ENCODE results near the gene SARS2. TPM values are rescaled to one million over a fixed set of nuclear protein-coding genes. Genes with fewer than 3 reads are reported as not detected.
"Not testable (repeated sequence)": the region's sequence is repeated elsewhere in the genome, so short reads cannot be mapped to it uniquely, and the experiment has no call there.

The SARS2 gene
- total and polyA plus RNA-seq, 12 donors, result 9.1 to 116 (median 35.4) TPM

DNA sequence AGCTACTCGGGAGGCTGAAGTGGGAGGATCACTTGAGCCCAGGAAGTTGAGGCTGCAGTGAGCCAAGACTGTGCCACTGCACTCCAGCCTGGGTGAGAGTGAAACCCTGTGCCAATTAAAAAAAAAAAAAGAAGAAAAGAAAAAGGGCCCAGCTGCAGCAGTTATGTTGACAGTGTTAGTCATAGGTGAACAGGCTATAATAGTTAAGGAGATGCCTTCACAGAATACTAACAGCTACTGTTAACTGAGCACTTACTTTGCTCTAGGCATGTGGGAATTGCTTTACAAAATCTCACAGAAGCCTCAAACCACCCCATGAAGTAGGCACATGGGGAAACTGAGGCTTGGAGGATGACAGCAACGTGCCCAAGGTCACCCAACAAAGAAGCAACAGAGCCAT is 41.1 kb upstream of the SARS2 start:
- TF ChIP-seq POLR2A (IDR thresholded peaks at IDR 0.05) (no peak), CTCF (IDR thresholded peaks at IDR 0.05) (no peak)
- intact Hi-C loops (cut with DNase I), result no loop called here
- H3K36me3 ChIP-seq (replicated peaks in 1 of 2), result no peaks in the 10 kb centered on the region
- no peak overlapping the region for H3K4me3 ChIP-seq
- no peak overlapping the region for H3K27ac ChIP-seq
- H3K4me1 ChIP-seq (replicated peaks in 1 of 2), result peaks cover 0 to 21% of the 10 kb centered on the region in 2 donors
- peaks cover 3% of the 10 kb centered on the region for H3K27me3 ChIP-seq
- H3K9me3 ChIP-seq (replicated peaks in 1 of 3), result no peaks in the 10 kb centered on the region
- WGBS, 4 donors, result 83 to 88% (median 87%) methylated on average over 2 of the region's 2 CpGs
- no peak for DNase-seq

GRCh38 chr19:38970664-38971532 is 40.3 kb upstream of the SARS2 start:
- no peaks in the 10 kb centered on the region for H3K36me3 ChIP-seq (replicated peaks in 1 of 2)
- intact Hi-C loops (cut with DNase I), result no loop called here
- H3K27ac ChIP-seq, result no peak overlapping the region
- H3K4me1 ChIP-seq (replicated peaks in 1 of 2), result peaks cover 0 to 13% of the 10 kb centered on the region in 2 donors
- no peaks in the 10 kb centered on the region for H3K9me3 ChIP-seq (replicated peaks in 1 of 3)
- DNase-seq, result no peak
- H3K4me3 ChIP-seq, result no peak overlapping the region
- TF ChIP-seq CTCF (IDR thresholded peaks at IDR 0.05), result no peak
- no peak for TF ChIP-seq POLR2A (IDR thresholded peaks at IDR 0.05)
- no peaks in the 10 kb centered on the region for H3K27me3 ChIP-seq
- 75 to 88% (median 79%) methylated on average over 8 to 12 of the region's 12 CpGs for WGBS, 4 donors

DNA sequence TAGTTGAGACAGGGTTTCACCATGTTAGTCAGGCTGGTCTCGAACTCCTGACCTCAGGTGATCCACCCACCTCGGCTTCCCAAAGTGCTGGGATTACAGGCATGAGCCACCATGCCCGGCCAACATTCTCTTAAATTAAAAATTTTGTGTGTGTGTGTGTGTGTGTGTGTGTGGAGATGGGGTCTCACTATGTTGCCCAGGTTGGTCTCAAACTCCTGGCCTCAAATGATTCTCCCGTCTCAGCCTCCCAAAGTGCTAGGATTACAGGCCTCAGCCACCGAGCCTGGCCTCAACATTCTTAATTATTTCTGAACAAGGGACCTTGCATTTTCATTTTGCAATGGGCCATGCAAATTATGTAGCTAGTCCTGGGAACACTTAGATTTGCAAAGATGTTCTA is 35.6 kb upstream of the SARS2 start:
- H3K9me3 ChIP-seq (replicated peaks in 1 of 3); DNase-seq; H3K27me3 ChIP-seq; H3K4me3 ChIP-seq; H3K27ac ChIP-seq; H3K36me3 ChIP-seq (replicated peaks in 1 of 2); H3K4me1 ChIP-seq (replicated peaks in 1 of 2); intact Hi-C loops (cut with DNase I): not testable (repeated sequence)
- whole genome bisulfite sequencing, 4 donors, result 91 to 97% (median 93%) methylated on average over 5 of the region's 5 CpGs

DNA sequence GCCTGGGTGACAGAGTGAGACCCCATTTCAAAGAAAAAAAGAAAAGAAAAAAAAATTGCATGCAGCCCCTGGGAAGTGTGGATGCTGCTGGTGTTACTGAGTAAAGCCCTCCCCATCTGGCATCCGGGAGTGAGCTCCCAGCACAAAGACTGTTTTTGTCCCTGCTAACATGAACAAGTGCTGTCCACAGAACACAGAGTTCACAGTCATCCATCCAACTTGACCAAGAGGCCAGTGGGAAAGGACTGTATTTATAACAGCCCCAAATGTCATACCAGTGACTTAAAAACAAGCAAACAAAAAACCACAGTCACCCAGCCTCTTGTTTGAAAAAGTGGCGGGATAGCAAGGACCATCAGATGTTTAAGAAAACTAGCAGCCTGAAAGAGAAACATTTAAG is 34.2 kb upstream of the SARS2 start:
- WGBS, 4 donors, result 86 to 92% (median 90%) methylated on average over 2 of the region's 2 CpGs
- DNase-seq, result no peak

More for the DNA sequence above, 34.2 kb upstream of the SARS2 start:
- H3K27me3 ChIP-seq, result no peaks in the 10 kb centered on the region
- no peaks in the 10 kb centered on the region for H3K36me3 ChIP-seq (replicated peaks in 1 of 2)
- H3K9me3 ChIP-seq (replicated peaks in 1 of 3), result no peaks in the 10 kb centered on the region
- TF ChIP-seq CTCF (IDR thresholded peaks at IDR 0.05) (no peak), POLR2A (IDR thresholded peaks at IDR 0.05) (no peak)
- intact Hi-C loops (cut with DNase I), result no loop called here
- no peak overlapping the region for H3K27ac ChIP-seq
- no peak overlapping the region for H3K4me3 ChIP-seq
- H3K4me1 ChIP-seq (replicated peaks in 1 of 2), result no peaks in the 10 kb centered on the region

Measured in adrenal gland (tissue), 12 donors.